Esophagus muscularis mucosa (tissue), 3 donors: ENCODE results near the gene PCSK6.

Experiments
- CTCF ChIP-seq, 3 experiments: fragments of 200-600 bp in 2 of 3; fragments of 450-650 bp in 1 of 3; sonication (generic) in 2 of 3; IDR thresholded peaks; one replicate each; pipeline ENCODE4 v1.5.1; 2017 to 2019; ENCODE audit warnings: antibody characterized with exemption in 3 of 3, mild to moderate bottlenecking in 2 of 3, moderate library complexity in 1 of 3
- POLR2AphosphoS5 ChIP-seq, 2 donors: sonication (generic); formaldehyde crosslinking; IDR thresholded peaks; one replicate each; pipeline ENCODE4 v1.6.1; 2017; ENCODE audit warnings: antibody characterized with exemption in 2 of 2

- no peak for TF ChIP-seq POLR2AphosphoS5 (IDR thresholded peaks at IDR 0.05)
- TF ChIP-seq CTCF (IDR thresholded peaks at IDR 0.05), result no peak
Measured at GRCh38 chr15:101535170-101535902, 45.8 kb upstream of the PCSK6 start.
